WTC11 (cell line): ENCODE data around the gene CACNB1.

Source experiments
- JUN ChIP-seq: sonication (generic); formaldehyde crosslinking; IDR thresholded peaks from 2 replicates; pipeline ENCODE4 v1.8.0; 2023; ENCODE audit warnings: mild to moderate bottlenecking, missing genetic modification reagents
- TF ChIP-seq, protein P1 (sequence below): fragments of 200-600 bp; IDR thresholded peaks from 2 replicates; pipeline ENCODE4 v1.8.0; 2022; ENCODE audit warnings: antibody characterized with exemption
- TF ChIP-seq, protein P2 (sequence below): sonication (generic); formaldehyde crosslinking; IDR thresholded peaks from 2 replicates; pipeline ENCODE4 v1.8.0; 2022; ENCODE audit warnings: mild to moderate bottlenecking, missing genetic modification reagents

DNA sequence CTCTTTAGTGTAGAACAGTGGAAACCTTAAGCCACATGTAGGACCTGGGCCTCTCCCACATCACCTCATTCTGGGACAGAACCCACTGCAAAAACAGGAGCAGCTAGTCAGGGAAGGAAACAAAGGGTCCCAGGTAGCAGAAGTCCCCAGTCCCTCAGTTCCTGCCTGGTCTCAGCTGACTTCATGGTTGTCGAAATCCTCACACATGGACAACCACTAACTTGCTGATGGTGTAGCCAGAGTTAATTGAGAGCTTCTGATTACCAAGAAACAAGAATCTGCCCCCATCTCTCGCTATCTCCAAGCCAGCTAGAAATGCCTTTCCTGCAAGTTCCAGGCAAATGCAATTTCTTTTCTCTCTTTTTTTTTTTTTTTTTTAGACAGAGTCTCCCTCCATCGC lies 28.0 kb downstream of the CACNB1 start:
- TF ChIP-seq, protein P1, sequence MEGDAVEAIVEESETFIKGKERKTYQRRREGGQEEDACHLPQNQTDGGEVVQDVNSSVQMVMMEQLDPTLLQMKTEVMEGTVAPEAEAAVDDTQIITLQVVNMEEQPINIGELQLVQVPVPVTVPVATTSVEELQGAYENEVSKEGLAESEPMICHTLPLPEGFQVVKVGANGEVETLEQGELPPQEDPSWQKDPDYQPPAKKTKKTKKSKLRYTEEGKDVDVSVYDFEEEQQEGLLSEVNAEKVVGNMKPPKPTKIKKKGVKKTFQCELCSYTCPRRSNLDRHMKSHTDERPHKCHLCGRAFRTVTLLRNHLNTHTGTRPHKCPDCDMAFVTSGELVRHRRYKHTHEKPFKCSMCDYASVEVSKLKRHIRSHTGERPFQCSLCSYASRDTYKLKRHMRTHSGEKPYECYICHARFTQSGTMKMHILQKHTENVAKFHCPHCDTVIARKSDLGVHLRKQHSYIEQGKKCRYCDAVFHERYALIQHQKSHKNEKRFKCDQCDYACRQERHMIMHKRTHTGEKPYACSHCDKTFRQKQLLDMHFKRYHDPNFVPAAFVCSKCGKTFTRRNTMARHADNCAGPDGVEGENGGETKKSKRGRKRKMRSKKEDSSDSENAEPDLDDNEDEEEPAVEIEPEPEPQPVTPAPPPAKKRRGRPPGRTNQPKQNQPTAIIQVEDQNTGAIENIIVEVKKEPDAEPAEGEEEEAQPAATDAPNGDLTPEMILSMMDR: no peak
- TF ChIP-seq, protein P2, sequence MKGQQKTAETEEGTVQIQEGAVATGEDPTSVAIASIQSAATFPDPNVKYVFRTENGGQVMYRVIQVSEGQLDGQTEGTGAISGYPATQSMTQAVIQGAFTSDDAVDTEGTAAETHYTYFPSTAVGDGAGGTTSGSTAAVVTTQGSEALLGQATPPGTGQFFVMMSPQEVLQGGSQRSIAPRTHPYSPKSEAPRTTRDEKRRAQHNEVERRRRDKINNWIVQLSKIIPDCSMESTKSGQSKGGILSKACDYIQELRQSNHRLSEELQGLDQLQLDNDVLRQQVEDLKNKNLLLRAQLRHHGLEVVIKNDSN: no peak
- TF ChIP-seq JUN (CRISPR knock-in tag): no peak
